ENCODE data around the gene HMX2. TPM values are rescaled to one million over a fixed set of nuclear protein-coding genes. Genes with fewer than 3 reads are reported as not detected.
A peak's percentile ranks its signal among the peaks of the same experiment; 100 is the strongest.

Gene HMX2
- total RNA-seq, 6 experiments from 2014 or later = not detected

GRCh38 chr10:123149568-123150270 is 1.8 kb downstream of the HMX2 start:
- Histone ChIP-seq H3K4me1 (peaks cover 0 to 36% (median 4%) of the 10 kb centered on the region in 4 donors), H3K36me3 (no peaks in the 10 kb centered on the region), H3K4me3 (peak overlapping the region; percentile 9 to 27 (median 16)), H3K27me3 (peaks cover 39 to 67% of the 10 kb centered on the region in 2 donors), H3K9me3 (no peaks in the 10 kb centered on the region), H3K27ac (no peak overlapping the region)
- TF ChIP-seq POLR2A (IDR thresholded peaks at IDR 0.05) (no peak), CTCF (IDR thresholded peaks at IDR 0.05) (no peak)
- ATAC-seq (no peak), DNase-seq (no peak)
- WGBS (ENCODE audit: insufficient coverage, low coverage, low lambda C conversion rate, missing lambda C conversion rate) = 0% methylated on average over 3 of the region's 76 CpGs
- intact Hi-C loops (cut with DNase I) = loop anchor here in 1 of 2 donors (10.0 kb wide), 1 partner anchor 235 kb away; no protein-coding TSS in a partner anchor

- H3K4me3 ChIP-seq = peak overlapping the region in 1 of 3 donors; percentile 16
- peaks cover 39 to 62% of the 10 kb centered on the region in 2 donors for H3K27me3 ChIP-seq
- TF ChIP-seq POLR2A (IDR thresholded peaks at IDR 0.05) (no peak), CTCF (IDR thresholded peaks at IDR 0.05) (no peak)
These were observed 2.5 kb downstream of the HMX2 start for GRCh38 chr10:123150271-123150985.

GRCh38 chr10:123150986-123151736 is 3.2 kb downstream of the HMX2 start:
- intact Hi-C loops (cut with DNase I) = no loop called here
- Histone ChIP-seq H3K4me3 (no peak overlapping the region), H3K36me3 (peaks cover 0 to 4% (median 0%) of the 10 kb centered on the region in 4 donors), H3K9me3 (no peaks in the 10 kb centered on the region), H3K27me3 (peaks cover 33 to 58% of the 10 kb centered on the region in 2 donors), H3K27ac (no peak overlapping the region), H3K4me1 (peaks cover 0 to 42% (median 10%) of the 10 kb centered on the region in 4 donors)
- DNase-seq (peak in 1 of 3 donors; percentile 53), ATAC-seq (no peak)
- WGBS (ENCODE audit: insufficient coverage, low coverage, low lambda C conversion rate, missing lambda C conversion rate) = 0% methylated on average over 4 of the region's 56 CpGs
- TF ChIP-seq POLR2A (IDR thresholded peaks at IDR 0.05) (no peak), CTCF (IDR thresholded peaks at IDR 0.05) (no peak)

More at GRCh38 chr10:123150271-123150985, 2.5 kb downstream of the HMX2 start:
- no peak for DNase-seq
- ATAC-seq = no peak
- Histone ChIP-seq H3K36me3 (no peaks in the 10 kb centered on the region), H3K27ac (no peak overlapping the region), H3K9me3 (no peaks in the 10 kb centered on the region), H3K4me1 (peaks cover 0 to 40% (median 8%) of the 10 kb centered on the region in 4 donors)
- intact Hi-C loops (cut with DNase I) = no loop called here
- 7% methylated on average over 28 of the region's 34 CpGs for WGBS (ENCODE audit: insufficient coverage, low coverage, low lambda C conversion rate, missing lambda C conversion rate)

GRCh38 chr10:123151737-123152135 is 3.8 kb downstream of the HMX2 start:
- no peak for ATAC-seq
- no peak for DNase-seq
- H3K27me3 ChIP-seq = peaks cover 31 to 52% of the 10 kb centered on the region in 2 donors
- H3K27ac ChIP-seq = no peak overlapping the region
- H3K9me3 ChIP-seq = no peaks in the 10 kb centered on the region
- H3K4me1 ChIP-seq = peaks cover 0 to 47% (median 10%) of the 10 kb centered on the region in 4 donors
- 15% methylated on average over 7 of the region's 7 CpGs for WGBS (ENCODE audit: insufficient coverage, low coverage, low lambda C conversion rate, missing lambda C conversion rate)
- TF ChIP-seq CTCF (IDR thresholded peaks at IDR 0.05) (no peak), POLR2A (IDR thresholded peaks at IDR 0.05) (no peak)
- intact Hi-C loops (cut with DNase I) = no loop called here
- H3K36me3 ChIP-seq = peaks cover 0 to 9% (median 3%) of the 10 kb centered on the region in 4 donors
- no peak overlapping the region for H3K4me3 ChIP-seq

Measured in right lobe of liver (tissue), 6 donors.